ENCODE measurements around the gene PIK3C2B. TPM values are rescaled to one million over a fixed set of nuclear protein-coding genes. Genes with fewer than 3 reads are reported as not detected.

Gene PIK3C2B
- total and polyA plus RNA-seq, 2 of the 8 experiments (the other 6 are each of a cell fraction or from before 2014, with no cell fraction given), result 20.4 to 36.7 TPM

Other genes starting within 250 kb of the PIK3C2B start
- gene PLEKHA6, start 134.9 kb downstream of the PIK3C2B start, total RNA-seq (2021; fragmentation: NEBNext Ultra II Directional; extraction: Animal tissue kit (Norgen Biotek cat#: 25700)), result 17.0 and 20.2 TPM in 2 replicates
- 4.8 and 7.6 TPM in 2 replicates for gene PLEKHA6, start 134.9 kb downstream of the PIK3C2B start, polyA plus RNA-seq (2011; rRNA removed)
- 70.1 and 72.2 TPM in 2 replicates for gene PPP1R15B, start 83.0 kb downstream of the PIK3C2B start, total RNA-seq (2021; fragmentation: NEBNext Ultra II Directional; extraction: Animal tissue kit (Norgen Biotek cat#: 25700))
- 14.4 and 20.0 TPM in 2 replicates for gene PPP1R15B, start 83.0 kb downstream of the PIK3C2B start, polyA plus RNA-seq (2011; rRNA removed)
- 81.7 and 84.9 TPM in 2 replicates for gene MDM4, start 21.6 kb upstream of the PIK3C2B start, total RNA-seq (2021; fragmentation: NEBNext Ultra II Directional; extraction: Animal tissue kit (Norgen Biotek cat#: 25700))
- gene MDM4, start 21.6 kb upstream of the PIK3C2B start, polyA plus RNA-seq (2011; rRNA removed), result 10.0 and 10.8 TPM in 2 replicates
- gene LRRN2, start 190.9 kb upstream of the PIK3C2B start, total RNA-seq (2021; fragmentation: NEBNext Ultra II Directional; extraction: Animal tissue kit (Norgen Biotek cat#: 25700)), result 2.3 and 2.5 TPM in 2 replicates
- 1.8 and 2.0 TPM in 2 replicates for gene LRRN2, start 190.9 kb upstream of the PIK3C2B start, polyA plus RNA-seq (2011; rRNA removed)